Measurements from ENCODE around the gene CNTNAP2. TPM values are rescaled to one million over a fixed set of nuclear protein-coding genes. Genes with fewer than 3 reads are reported as not detected.

The CNTNAP2 gene
- total and polyA plus RNA-seq, 4 experiments from 2014 or later: 0.19 to 0.50 (median 0.20) TPM; not detected in 1

DNA sequence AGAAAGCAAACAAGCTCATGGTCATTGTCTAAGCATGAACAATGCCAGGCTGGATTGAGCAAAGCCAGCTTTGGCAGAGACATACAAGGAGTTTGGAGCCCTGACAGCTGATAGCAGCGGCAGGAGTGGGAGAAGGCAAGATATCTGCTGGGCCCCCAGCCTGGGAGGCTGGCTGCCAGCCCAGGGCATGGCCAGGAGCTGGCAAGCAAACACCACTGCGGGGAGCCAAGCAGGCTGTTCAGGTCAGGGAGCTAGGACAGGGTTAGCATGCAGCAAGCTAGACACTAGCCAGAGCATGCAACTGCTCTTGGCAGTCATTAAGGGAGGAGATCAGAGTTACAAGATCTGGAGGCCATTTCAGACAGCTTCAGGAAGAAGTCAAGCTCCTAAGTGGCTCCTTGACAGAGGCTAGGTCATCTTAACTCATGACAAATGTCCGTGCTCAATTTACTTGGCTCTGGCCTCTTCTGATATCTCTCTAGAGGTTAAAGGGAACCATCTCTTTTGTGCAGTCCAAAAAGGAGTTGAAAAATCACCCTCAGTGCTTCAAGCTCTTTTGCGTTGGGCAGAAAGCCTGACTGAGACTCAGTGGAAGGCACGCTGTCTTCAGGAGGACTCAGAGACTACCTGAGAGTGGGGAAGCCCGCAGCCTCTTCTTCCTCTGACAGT is 2037.1 kb downstream of the CNTNAP2 start:
- Mint-ChIP-seq H3K4me1 (no peaks in the 10 kb centered on the region), H3K36me3 (no peaks in the 10 kb centered on the region), H3K9me3 (peaks cover 0 to 3% (median 0%) of the 10 kb centered on the region in 8 donors), H3K4me3 (no peak overlapping the region), H3K27me3 (no peaks in the 10 kb centered on the region), H3K27ac (peak overlapping the region in 1 of 7 donors; percentile 57)
- no peaks in the 10 kb centered on the region for H3K27me3 ChIP-seq (ENCODE audit: insufficient read depth, low read length)
- ChIA-PET CTCF (ENCODE audit: partially characterized antibody) (no interaction called here), POLR2A (ENCODE audit: partially characterized antibody) (no interaction called here)
- H3K4me1 ChIP-seq (ENCODE audit: insufficient read depth, low read length): no peaks in the 10 kb centered on the region
- DNase-seq: no peak
- H3K36me3 ChIP-seq (ENCODE audit: insufficient read depth, low read length): no peaks in the 10 kb centered on the region
- intact Hi-C loops (cut with micrococcal nuclease): no loop called here
- H3K27ac ChIP-seq (ENCODE audit: low read depth, low read length): no peak overlapping the region
- H3K4me3 ChIP-seq (ENCODE audit: low read length in 2 of 2): no peak overlapping the region
- H3K9me3 ChIP-seq (ENCODE audit: control insufficient read depth in 1 of 2, low read length in 2 of 2): no peaks in the 10 kb centered on the region

DNA sequence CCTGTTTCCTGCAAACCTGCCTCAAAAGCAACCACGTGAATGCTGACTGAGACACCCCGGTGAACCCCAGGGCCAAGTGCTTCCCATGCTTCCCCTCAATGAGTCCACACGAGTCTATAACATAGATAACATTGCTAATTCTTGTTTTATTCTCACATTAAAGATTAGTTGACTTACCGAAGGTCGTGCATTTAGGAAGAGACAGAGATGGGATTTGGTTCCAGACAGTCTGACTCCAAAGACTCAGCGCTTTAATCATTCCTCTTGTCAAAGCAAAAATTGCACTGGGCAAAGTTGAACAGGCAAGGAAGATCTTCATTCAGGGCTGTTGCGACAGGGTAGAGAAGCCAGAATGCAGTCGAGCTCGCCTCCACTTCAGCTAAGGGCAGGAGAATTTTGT is 2038.4 kb downstream of the CNTNAP2 start:
- no peaks in the 10 kb centered on the region for H3K36me3 ChIP-seq (ENCODE audit: insufficient read depth, low read length)
- H3K27me3 ChIP-seq (ENCODE audit: insufficient read depth, low read length): no peaks in the 10 kb centered on the region
- Mint-ChIP-seq H3K4me3 (no peak overlapping the region), H3K27ac (no peak overlapping the region), H3K36me3 (no peaks in the 10 kb centered on the region), H3K9me3 (peaks cover 0 to 4% (median 0%) of the 10 kb centered on the region in 8 donors), H3K4me1 (no peaks in the 10 kb centered on the region), H3K27me3 (no peaks in the 10 kb centered on the region)
- CTCF ChIA-PET (ENCODE audit: partially characterized antibody): no interaction called here
- POLR2A ChIA-PET (ENCODE audit: partially characterized antibody): no interaction called here
- no peak overlapping the region for H3K4me3 ChIP-seq (ENCODE audit: low read length in 2 of 2)
- H3K9me3 ChIP-seq (ENCODE audit: control insufficient read depth in 1 of 2, low read length in 2 of 2): no peaks in the 10 kb centered on the region
- no peaks in the 10 kb centered on the region for H3K4me1 ChIP-seq (ENCODE audit: insufficient read depth, low read length)
- no peak for DNase-seq
- intact Hi-C loops (cut with micrococcal nuclease): no loop called here
- H3K27ac ChIP-seq (ENCODE audit: low read depth, low read length): no peak overlapping the region

DNA sequence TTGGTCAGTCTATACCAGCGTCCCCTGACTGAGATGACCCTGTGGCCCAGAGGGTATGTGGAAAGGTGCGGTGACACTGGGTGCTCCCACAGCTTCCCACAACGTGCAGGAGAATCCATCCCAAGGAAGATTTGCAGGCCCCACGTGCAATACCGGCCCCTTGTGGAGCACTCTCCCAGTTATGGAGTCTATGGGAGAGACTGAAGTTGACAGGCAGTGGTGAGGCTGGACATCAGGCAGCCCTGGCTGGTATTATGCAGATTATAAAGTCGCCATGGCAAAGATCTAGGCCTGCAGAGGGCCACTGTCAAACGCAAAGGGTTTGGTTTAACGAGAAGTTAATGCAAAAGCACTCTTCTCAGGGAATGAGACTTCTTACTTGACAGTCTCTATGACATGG is 2039.2 kb downstream of the CNTNAP2 start:
- H3K9me3 Mint-ChIP-seq: peaks cover 0 to 4% (median 0%) of the 10 kb centered on the region in 8 donors
- ChIA-PET CTCF (ENCODE audit: partially characterized antibody) (no interaction called here), POLR2A (ENCODE audit: partially characterized antibody) (no interaction called here)
- no peaks in the 10 kb centered on the region for H3K9me3 ChIP-seq (ENCODE audit: control insufficient read depth in 1 of 2, low read length in 2 of 2)
- no peak overlapping the region for H3K27ac Mint-ChIP-seq
- no peak overlapping the region for H3K27ac ChIP-seq (ENCODE audit: low read depth, low read length)
- no peak for DNase-seq
- no peaks in the 10 kb centered on the region for H3K27me3 ChIP-seq (ENCODE audit: insufficient read depth, low read length)
- H3K36me3 Mint-ChIP-seq: no peaks in the 10 kb centered on the region
- no peak overlapping the region for H3K4me3 Mint-ChIP-seq
- H3K4me1 ChIP-seq (ENCODE audit: insufficient read depth, low read length): no peaks in the 10 kb centered on the region
- H3K27me3 Mint-ChIP-seq: peaks cover 0 to 1% of the 10 kb centered on the region in 2 donors
- no peaks in the 10 kb centered on the region for H3K4me1 Mint-ChIP-seq
- H3K36me3 ChIP-seq (ENCODE audit: insufficient read depth, low read length): no peaks in the 10 kb centered on the region
- intact Hi-C loops (cut with micrococcal nuclease): no loop called here
- no peak overlapping the region for H3K4me3 ChIP-seq (ENCODE audit: low read length in 2 of 2)

DNA sequence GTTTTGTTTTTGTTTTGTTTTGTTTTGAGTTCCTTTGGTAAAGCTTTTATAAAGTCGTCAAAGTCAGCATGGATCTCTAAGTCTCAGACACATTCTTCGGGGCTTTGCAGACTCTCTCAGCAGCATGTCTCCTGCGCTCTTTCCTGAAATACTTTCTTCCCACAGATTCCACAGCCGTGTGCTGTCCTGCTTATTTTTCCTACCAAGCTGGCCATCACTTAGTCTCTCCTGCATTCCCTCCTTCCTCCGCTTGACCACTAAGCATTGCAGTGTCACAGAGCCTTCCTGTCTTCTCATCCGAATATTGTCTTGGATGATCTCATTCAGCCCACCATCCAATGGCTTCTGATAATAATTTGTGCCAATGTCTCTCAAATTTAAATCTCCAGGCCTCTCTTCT is 2039.6 kb downstream of the CNTNAP2 start:
- POLR2A ChIA-PET (ENCODE audit: partially characterized antibody): no interaction called here

DNA sequence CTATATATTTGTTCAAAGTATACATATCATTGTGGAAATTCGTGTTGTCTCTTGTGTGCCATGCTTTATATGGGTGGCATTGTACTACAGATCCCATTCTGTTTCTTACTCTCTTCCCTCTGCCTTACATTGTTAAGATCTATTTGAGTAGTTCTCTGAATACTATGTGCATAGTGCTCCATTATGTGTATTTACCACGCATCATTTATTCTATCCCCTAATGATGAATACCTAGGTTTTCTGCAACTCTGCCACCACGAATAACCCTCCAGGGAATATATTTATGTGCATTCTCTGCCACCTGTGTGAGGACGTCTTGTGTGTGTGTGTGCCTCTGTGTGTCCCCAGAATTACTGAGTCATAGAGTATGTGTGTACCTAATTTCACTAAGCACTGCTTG is 2042.7 kb downstream of the CNTNAP2 start:
- Mint-ChIP-seq H3K36me3 (no peaks in the 10 kb centered on the region), H3K27ac (no peak overlapping the region), H3K27me3 (peaks cover 3 to 4% of the 10 kb centered on the region in 2 donors), H3K9me3 (peaks cover 0 to 4% (median 0%) of the 10 kb centered on the region in 8 donors), H3K4me3 (no peak overlapping the region), H3K4me1 (no peaks in the 10 kb centered on the region)
- DNase-seq: no peak
- Histone ChIP-seq H3K4me1 (ENCODE audit: insufficient read depth, low read length) (no peaks in the 10 kb centered on the region), H3K36me3 (ENCODE audit: insufficient read depth, low read length) (no peaks in the 10 kb centered on the region), H3K27me3 (ENCODE audit: insufficient read depth, low read length) (no peaks in the 10 kb centered on the region), H3K27ac (ENCODE audit: low read depth, low read length) (no peak overlapping the region), H3K9me3 (ENCODE audit: control insufficient read depth in 1 of 2, low read length in 2 of 2) (no peaks in the 10 kb centered on the region), H3K4me3 (ENCODE audit: low read length in 2 of 2) (no peak overlapping the region)
- CTCF ChIA-PET (ENCODE audit: partially characterized antibody): no interaction called here
- intact Hi-C loops (cut with micrococcal nuclease): no loop called here
- POLR2A ChIA-PET (ENCODE audit: partially characterized antibody): no interaction called here

More for the DNA sequence above, 2039.6 kb downstream of the CNTNAP2 start:
- intact Hi-C loops (cut with micrococcal nuclease): no loop called here
- Histone ChIP-seq H3K27ac (ENCODE audit: low read depth, low read length) (no peak overlapping the region), H3K9me3 (ENCODE audit: control insufficient read depth in 1 of 2, low read length in 2 of 2) (no peaks in the 10 kb centered on the region), H3K27me3 (ENCODE audit: insufficient read depth, low read length) (no peaks in the 10 kb centered on the region), H3K36me3 (ENCODE audit: insufficient read depth, low read length) (no peaks in the 10 kb centered on the region), H3K4me1 (ENCODE audit: insufficient read depth, low read length) (no peaks in the 10 kb centered on the region), H3K4me3 (ENCODE audit: low read length in 2 of 2) (no peak overlapping the region)
- Mint-ChIP-seq H3K27ac (no peak overlapping the region), H3K4me1 (no peaks in the 10 kb centered on the region), H3K9me3 (peaks cover 0 to 4% (median 0%) of the 10 kb centered on the region in 8 donors), H3K36me3 (no peaks in the 10 kb centered on the region), H3K4me3 (no peak overlapping the region), H3K27me3 (peaks cover 0 to 2% of the 10 kb centered on the region in 2 donors)
- CTCF ChIA-PET (ENCODE audit: partially characterized antibody): no interaction called here
- no peak for DNase-seq

DNA sequence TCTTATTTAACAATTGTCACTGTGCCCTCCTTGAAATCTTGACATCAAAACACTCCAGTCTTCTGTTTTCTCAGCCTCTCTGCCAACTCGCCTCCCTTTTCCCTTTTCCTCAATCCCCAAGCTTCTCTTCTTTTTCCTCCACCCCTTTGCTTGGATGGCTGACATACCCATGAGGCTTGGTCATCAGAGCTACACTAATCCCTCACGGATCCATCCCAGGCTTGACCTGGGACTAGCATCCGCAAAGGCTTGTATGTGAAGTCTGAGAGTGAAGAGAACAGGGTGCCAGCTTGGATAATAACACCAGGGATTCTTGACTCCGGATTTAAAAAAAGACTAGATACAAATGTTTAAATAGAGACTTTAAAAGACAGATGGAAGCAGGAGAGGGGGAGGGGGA is 2045.2 kb downstream of the CNTNAP2 start:
- Histone ChIP-seq H3K27ac (ENCODE audit: low read depth, low read length) (no peak overlapping the region), H3K9me3 (ENCODE audit: control insufficient read depth in 1 of 2, low read length in 2 of 2) (no peaks in the 10 kb centered on the region), H3K36me3 (ENCODE audit: insufficient read depth, low read length) (no peaks in the 10 kb centered on the region), H3K4me3 (ENCODE audit: low read length in 2 of 2) (no peak overlapping the region), H3K4me1 (ENCODE audit: insufficient read depth, low read length) (no peaks in the 10 kb centered on the region), H3K27me3 (ENCODE audit: insufficient read depth, low read length) (no peaks in the 10 kb centered on the region)
- Mint-ChIP-seq H3K27me3 (peaks cover 3 to 8% of the 10 kb centered on the region in 2 donors), H3K4me3 (no peak overlapping the region), H3K36me3 (no peaks in the 10 kb centered on the region), H3K9me3 (peaks cover 0 to 5% (median under 1%) of the 10 kb centered on the region in 8 donors), H3K27ac (no peak overlapping the region), H3K4me1 (no peaks in the 10 kb centered on the region)
- CTCF ChIA-PET (ENCODE audit: partially characterized antibody): no interaction called here
- DNase-seq: no peak
- POLR2A ChIA-PET (ENCODE audit: partially characterized antibody): no interaction called here
- intact Hi-C loops (cut with micrococcal nuclease): no loop called here

DNA sequence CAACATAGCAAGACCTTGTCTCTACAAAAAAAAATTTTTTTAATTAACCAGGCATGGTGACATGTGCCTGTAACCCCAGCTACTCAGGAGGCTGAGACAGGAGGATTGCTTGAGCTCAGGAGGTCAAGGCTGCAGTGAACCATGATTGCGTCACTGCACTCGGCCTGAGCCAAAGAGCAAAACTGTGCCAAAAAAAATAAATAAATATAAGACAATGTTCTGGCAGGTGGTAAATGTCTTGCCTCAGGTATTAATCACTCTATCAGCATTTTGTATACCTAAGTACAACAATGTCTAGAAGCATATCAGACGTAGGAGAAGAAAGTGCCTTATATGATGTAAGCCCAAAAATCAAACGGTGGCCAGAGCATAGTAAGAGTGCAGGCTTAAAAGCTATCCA is 2046.2 kb downstream of the CNTNAP2 start:
- H3K36me3 ChIP-seq (ENCODE audit: insufficient read depth, low read length): no peaks in the 10 kb centered on the region
- H3K4me1 ChIP-seq (ENCODE audit: insufficient read depth, low read length): no peaks in the 10 kb centered on the region
- Mint-ChIP-seq H3K36me3 (no peaks in the 10 kb centered on the region), H3K4me3 (no peak overlapping the region), H3K27ac (no peak overlapping the region), H3K4me1 (no peaks in the 10 kb centered on the region), H3K9me3 (peaks cover 0 to 5% (median 1%) of the 10 kb centered on the region in 8 donors), H3K27me3 (peaks cover 3 to 10% of the 10 kb centered on the region in 2 donors)
- POLR2A ChIA-PET (ENCODE audit: partially characterized antibody): no interaction called here
- CTCF ChIA-PET (ENCODE audit: partially characterized antibody): no interaction called here
- H3K27ac ChIP-seq (ENCODE audit: low read depth, low read length): no peak overlapping the region
- H3K9me3 ChIP-seq (ENCODE audit: control insufficient read depth in 1 of 2, low read length in 2 of 2): no peaks in the 10 kb centered on the region
- H3K27me3 ChIP-seq (ENCODE audit: insufficient read depth, low read length): no peaks in the 10 kb centered on the region
- H3K4me3 ChIP-seq (ENCODE audit: low read length in 2 of 2): no peak overlapping the region
- no peak for DNase-seq
- intact Hi-C loops (cut with micrococcal nuclease): no loop called here

DNA sequence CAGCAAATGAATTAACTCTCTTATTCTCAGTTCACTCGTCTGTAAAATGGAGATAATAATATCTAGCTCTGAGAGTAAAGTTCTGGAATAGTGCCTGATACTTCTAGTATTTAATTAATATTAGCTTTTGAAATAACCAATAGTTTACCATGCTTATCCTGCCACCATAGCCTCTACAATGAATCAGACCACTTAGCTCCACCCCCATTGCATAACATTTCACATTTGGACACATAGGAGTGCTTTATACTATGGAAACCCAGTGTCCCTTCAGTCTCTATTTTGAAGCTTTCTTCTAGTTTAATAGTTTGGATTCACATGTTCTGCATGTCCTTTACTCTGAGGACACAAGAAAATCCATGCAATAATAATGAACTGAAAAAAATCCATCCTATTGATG is 2046.6 kb downstream of the CNTNAP2 start:
- Histone ChIP-seq H3K4me3 (ENCODE audit: low read length in 2 of 2) (no peak overlapping the region), H3K9me3 (ENCODE audit: control insufficient read depth in 1 of 2, low read length in 2 of 2) (no peaks in the 10 kb centered on the region), H3K36me3 (ENCODE audit: insufficient read depth, low read length) (no peaks in the 10 kb centered on the region), H3K27ac (ENCODE audit: low read depth, low read length) (no peak overlapping the region), H3K27me3 (ENCODE audit: insufficient read depth, low read length) (no peaks in the 10 kb centered on the region), H3K4me1 (ENCODE audit: insufficient read depth, low read length) (no peaks in the 10 kb centered on the region)
- no peak for DNase-seq
- Mint-ChIP-seq H3K4me3 (no peak overlapping the region), H3K36me3 (no peaks in the 10 kb centered on the region), H3K9me3 (peaks cover 0 to 5% (median 1%) of the 10 kb centered on the region in 8 donors), H3K27me3 (peaks cover 3 to 10% of the 10 kb centered on the region in 2 donors), H3K4me1 (no peaks in the 10 kb centered on the region), H3K27ac (no peak overlapping the region)
- POLR2A ChIA-PET (ENCODE audit: partially characterized antibody): no interaction called here
- CTCF ChIA-PET (ENCODE audit: partially characterized antibody): no interaction called here
- intact Hi-C loops (cut with micrococcal nuclease): no loop called here
